B cell (primary cell): ENCODE results near the gene IGF2BP1. TPM values are rescaled to one million over a fixed set of nuclear protein-coding genes. Genes with fewer than 3 reads are reported as not detected.

ENCODE experiments used
- ATAC-seq: fragments of 200-7000 bp; cut with Tn5 transposase; one replicate; pipeline ENCODE4 v1.10.0; 2021; ENCODE audit warnings: low read depth, mild to moderate bottlenecking, moderate number of reproducible peaks, moderate library complexity
- CTCF ChIA-PET: fragments of 350-600 bp; sonication (Branson Sonifier 250); formaldehyde crosslinking; loops from one replicate; lab custom pipeline; 2021; ENCODE audit warnings: antibody characterized with exemption, inconsistent platforms; lab: Charles Lee
- POLR2A ChIA-PET: fragments of 350-600 bp; sonication (Branson Sonifier 250); formaldehyde crosslinking; loops from one replicate; lab custom pipeline; 2021; ENCODE audit warnings: antibody characterized with exemption; lab: Charles Lee
- DNase-seq: peaks from one replicate; pipeline ENCODE4 v3.0.0; 2013
- H2AFZ ChIP-seq: 2 replicates; pipeline ENCODE4 v1.6.1; 2012; ENCODE audit warnings: mild to moderate bottlenecking, low read depth, low read length; ENCODE audit not compliant: insufficient read depth, poor library complexity, severe bottlenecking
- H3K27ac ChIP-seq, 2 donors: 1 replicate in 1 of 2; 2 replicates in 1 of 2; pipeline ENCODE4 v1.5.1; 2012 to 2013; ENCODE audit warnings: low read length in 2 of 2, mild to moderate bottlenecking in 2 of 2, moderate library complexity in 1 of 2
- H3K27me3 ChIP-seq, 4 experiments: fragments of 200-600 bp in 1 of 4; sonication (generic) in 1 of 4; replicated peaks in 1 of 4; 1 replicate in 2 of 4; 2 replicates in 2 of 4; pipeline versions ENCODE4 v1.6.1 to v1.7.0; 2013 to 2016; ENCODE audit warnings: low read length in 3 of 4, mild to moderate bottlenecking in 2 of 4, mixed read lengths in 1 of 4, moderate library complexity in 1 of 4; ENCODE audit not compliant: insufficient read depth in 4 of 4, control insufficient read depth in 3 of 4; ENCODE audit errors: control extremely low read depth in 1 of 4
- H3K36me3 ChIP-seq, 2 experiments: replicated peaks in 1 of 2; 1 replicate in 1 of 2; 2 replicates in 1 of 2; pipeline versions ENCODE4 v1.6.1 to v1.7.1; 2013; ENCODE audit warnings: low read length in 1 of 2; ENCODE audit not compliant: insufficient read depth in 2 of 2, control insufficient read depth in 1 of 2; ENCODE audit errors: control extremely low read depth in 1 of 2, extremely low read depth in 1 of 2
- H3K4me1 ChIP-seq, 2 donors: fragments of 200-600 bp in 1 of 2; sonication (generic) in 1 of 2; 1 replicate in 1 of 2; 2 replicates in 1 of 2; pipeline versions ENCODE4 v1.5.1 to v1.6.1; 2013 to 2017; ENCODE audit warnings: low read length in 2 of 2; ENCODE audit not compliant: control insufficient read depth in 2 of 2, insufficient read depth in 2 of 2
- H3K4me2 ChIP-seq: replicated peaks from 2 replicates; pipeline ENCODE3; 2012; ENCODE audit warnings: mild to moderate bottlenecking, low read depth, low read length; ENCODE audit not compliant: poor library complexity, severe bottlenecking
- H3K4me3 ChIP-seq, 5 experiments: fragments of 200-600 bp in 1 of 5; sonication (generic) in 1 of 5; 1 replicate in 3 of 5; 2 replicates in 2 of 5; pipeline versions ENCODE4 v1.5.1 to v1.7.0; 2011 to 2016; ENCODE audit warnings: low read length in 4 of 5, mild to moderate bottlenecking in 4 of 5, low read depth in 2 of 5, control low read depth in 1 of 5, moderate library complexity in 1 of 5; ENCODE audit not compliant: insufficient read depth in 1 of 5; ENCODE audit errors: control extremely low read depth in 1 of 5, extremely low read depth in 1 of 5
- H3K79me2 ChIP-seq: fragments of 200-600 bp; sonication (generic); one replicate; pipeline ENCODE4 v1.6.0; 2016; ENCODE audit warnings: low read length; ENCODE audit not compliant: control insufficient read depth, insufficient read depth
- H3K9ac ChIP-seq: fragments of 200-600 bp; sonication (generic); 2 replicates; pipeline ENCODE4 v1.6.1; 2017; ENCODE audit warnings: mild to moderate bottlenecking, low read length, moderate library complexity
- H3K9me3 ChIP-seq, 3 donors: one replicate each; pipeline versions ENCODE4 v1.6.1 to v1.7.1; 2013; ENCODE audit warnings: low read length in 2 of 3; ENCODE audit not compliant: control insufficient read depth in 2 of 3, insufficient read depth in 1 of 3; ENCODE audit errors: control extremely low read depth in 1 of 3
- H4K20me1 ChIP-seq: 2 replicates; pipeline ENCODE4 v1.6.0; 2012; ENCODE audit warnings: mild to moderate bottlenecking, low read length; ENCODE audit not compliant: insufficient read depth, control insufficient read depth, poor library complexity, severe bottlenecking
- H3K27ac Mint-ChIP-seq: one replicate; pipeline ENCODE4 v1.8.0; 2021; ENCODE audit warnings: mixed read lengths
- H3K27me3 Mint-ChIP-seq: one replicate; pipeline ENCODE4 v1.8.0; 2021; ENCODE audit warnings: mixed read lengths
- H3K4me1 Mint-ChIP-seq: one replicate; pipeline ENCODE4 v1.8.0; 2021; ENCODE audit warnings: mixed read lengths
- H3K4me3 Mint-ChIP-seq: one replicate; pipeline ENCODE4 v1.8.0; 2021; ENCODE audit warnings: mixed read lengths
- H3K9me3 Mint-ChIP-seq: one replicate; pipeline ENCODE4 v1.8.0; 2022; ENCODE audit warnings: mixed read lengths; ENCODE audit not compliant: insufficient read depth
- EZH2 ChIP-seq: IDR thresholded peaks from 2 replicates; pipeline ENCODE4 v1.6.1; 2012; ENCODE audit warnings: borderline replicate concordance, low read depth, mild to moderate bottlenecking, moderate library complexity, low read length; ENCODE audit not compliant: insufficient read depth, poor library complexity, severe bottlenecking
- WGBS: methylation state at CpG from one replicate; pipeline ENCODE4 v1.1.5; 2013; ENCODE audit warnings: missing lambda C conversion rate; ENCODE audit not compliant: insufficient coverage; 5-methylcytosine and 5-hydroxymethylcytosine counted together
- intact Hi-C: fragments of 100-400 bp; cut with micrococcal nuclease; formaldehyde crosslinking; loops from one replicate; pipeline ENCODE4 v1.10.0; 2022
- polyA plus RNA-seq: library from polyadenylated mRNA; depleted of rRNA; stranded (reverse); fragments of >200 nt; gene quantifications from 2 replicates; pipeline ENCODE4 v1.2.3, GENCODE V29; 2012
- total RNA-seq, 2 donors: library from RNA; stranded (reverse); fragments of 120-200 nt in 1 of 2; gene quantifications; 1 replicate in 1 of 2; 2 replicates in 1 of 2; pipeline versions ENCODE4 v1.2.3 to v1.2.4, GENCODE V29; 2013 to 2022
- TF ChIP-seq, protein P1 (sequence below): fragments of 200-600 bp; IDR thresholded peaks from one replicate; pipeline ENCODE4 v1.8.0; 2022; ENCODE audit warnings: antibody characterized with exemption, mild to moderate bottlenecking

The IGF2BP1 gene
- total and polyA plus RNA-seq, 2 donors (not counting 1 experiment from before 2014, with no cell fraction given): not detected

GRCh38 chr17:49055181-49055927 is 58.2 kb downstream of the IGF2BP1 start:
- TF ChIP-seq, protein P1, sequence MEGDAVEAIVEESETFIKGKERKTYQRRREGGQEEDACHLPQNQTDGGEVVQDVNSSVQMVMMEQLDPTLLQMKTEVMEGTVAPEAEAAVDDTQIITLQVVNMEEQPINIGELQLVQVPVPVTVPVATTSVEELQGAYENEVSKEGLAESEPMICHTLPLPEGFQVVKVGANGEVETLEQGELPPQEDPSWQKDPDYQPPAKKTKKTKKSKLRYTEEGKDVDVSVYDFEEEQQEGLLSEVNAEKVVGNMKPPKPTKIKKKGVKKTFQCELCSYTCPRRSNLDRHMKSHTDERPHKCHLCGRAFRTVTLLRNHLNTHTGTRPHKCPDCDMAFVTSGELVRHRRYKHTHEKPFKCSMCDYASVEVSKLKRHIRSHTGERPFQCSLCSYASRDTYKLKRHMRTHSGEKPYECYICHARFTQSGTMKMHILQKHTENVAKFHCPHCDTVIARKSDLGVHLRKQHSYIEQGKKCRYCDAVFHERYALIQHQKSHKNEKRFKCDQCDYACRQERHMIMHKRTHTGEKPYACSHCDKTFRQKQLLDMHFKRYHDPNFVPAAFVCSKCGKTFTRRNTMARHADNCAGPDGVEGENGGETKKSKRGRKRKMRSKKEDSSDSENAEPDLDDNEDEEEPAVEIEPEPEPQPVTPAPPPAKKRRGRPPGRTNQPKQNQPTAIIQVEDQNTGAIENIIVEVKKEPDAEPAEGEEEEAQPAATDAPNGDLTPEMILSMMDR: no peak
- no peak for TF ChIP-seq EZH2
- no peaks in the 10 kb centered on the region for H4K20me1 ChIP-seq
- H3K9ac ChIP-seq: no peak overlapping the region
- ChIA-PET CTCF (interaction anchor here (1.2 kb wide), 1 partner anchor 377 kb away, joined by 3 read pairs; no protein-coding TSS in a partner anchor), POLR2A (interaction anchor here (0.7 kb wide), 1 partner anchor 114 kb away, joined by 6 read pairs; no protein-coding TSS in a partner anchor)
- H3K36me3 ChIP-seq: no peaks in the 10 kb centered on the region
- no peaks in the 10 kb centered on the region for H3K79me2 ChIP-seq
- no peak for DNase-seq
- no peak overlapping the region for H3K27ac ChIP-seq
- H3K4me1 ChIP-seq: no peaks in the 10 kb centered on the region
- no peaks in the 10 kb centered on the region for H3K9me3 ChIP-seq
- 83% methylated on average over 4 of the region's 7 CpGs for WGBS
- H2AFZ ChIP-seq: no peak overlapping the region
- H3K27me3 ChIP-seq: no peaks in the 10 kb centered on the region
- Mint-ChIP-seq H3K9me3 (no peaks in the 10 kb centered on the region), H3K4me3 (no peak overlapping the region), H3K27ac (no peak overlapping the region), H3K4me1 (no peaks in the 10 kb centered on the region), H3K27me3 (peaks cover 12% of the 10 kb centered on the region)
- no peak overlapping the region for H3K4me3 ChIP-seq
- H3K4me2 ChIP-seq: no peak overlapping the region
- intact Hi-C loops: no loop called here
- ATAC-seq: no peak

- Histone ChIP-seq H3K4me1 (no peaks in the 10 kb centered on the region), H3K4me2 (no peak overlapping the region), H3K9me3 (no peaks in the 10 kb centered on the region), H4K20me1 (no peaks in the 10 kb centered on the region), H3K27ac (no peak overlapping the region), H3K4me3 (no peak overlapping the region), H3K9ac (no peak overlapping the region), H3K79me2 (no peaks in the 10 kb centered on the region), H3K36me3 (no peaks in the 10 kb centered on the region), H2AFZ (no peak overlapping the region), H3K27me3 (no peaks in the 10 kb centered on the region)
- no peak for ATAC-seq
- ChIA-PET CTCF (no interaction called here), POLR2A (no interaction called here)
- Mint-ChIP-seq H3K9me3 (peaks cover 3% of the 10 kb centered on the region), H3K27ac (no peak overlapping the region), H3K4me3 (no peak overlapping the region), H3K27me3 (peaks cover 13% of the 10 kb centered on the region), H3K4me1 (no peaks in the 10 kb centered on the region)
- intact Hi-C loops: no loop called here
- TF ChIP-seq EZH2: no peak
- TF ChIP-seq, protein P1: no peak
- WGBS: 75% methylated on average over 7 of the region's 7 CpGs
- DNase-seq: no peak
These were observed 64.3 kb downstream of the IGF2BP1 start for GRCh38 chr17:49061524-49061943.
